HG03521 (cell line): ENCODE data around the gene OXNAD1.
"Not testable (repeated sequence)": the region's sequence is repeated elsewhere in the genome, so short reads cannot be mapped to it uniquely, and the experiment has no call there.

ENCODE experiments used
- ATAC-seq: cut with Tn5 transposase; IDR thresholded peaks from one replicate; pipeline ENCODE4 v1.9.1; 2021; ENCODE audit warnings: mild to moderate bottlenecking, moderate library complexity; ENCODE audit not compliant: unreplicated experiment

OXNAD1 gene

DNA sequence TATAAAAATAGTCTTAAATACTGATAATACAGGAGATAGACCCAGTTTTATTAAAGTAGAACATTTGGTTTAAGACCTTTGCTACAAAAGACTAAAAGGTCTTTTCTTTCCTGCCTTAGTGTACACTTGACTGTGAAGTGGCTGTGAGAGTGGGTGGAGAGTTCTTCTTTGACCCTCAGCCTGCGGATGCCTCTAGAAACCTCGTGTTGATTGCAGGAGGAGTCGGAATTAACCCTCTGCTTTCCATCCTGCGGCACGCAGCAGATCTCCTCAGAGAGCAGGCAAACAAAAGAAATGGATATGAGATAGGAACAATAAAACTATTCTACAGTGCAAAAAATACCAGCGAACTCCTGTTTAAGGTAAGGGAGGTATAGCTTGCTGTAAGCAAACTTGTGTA, 36.5 kb downstream of the OXNAD1 start:
- no peak for ATAC-seq

DNA sequence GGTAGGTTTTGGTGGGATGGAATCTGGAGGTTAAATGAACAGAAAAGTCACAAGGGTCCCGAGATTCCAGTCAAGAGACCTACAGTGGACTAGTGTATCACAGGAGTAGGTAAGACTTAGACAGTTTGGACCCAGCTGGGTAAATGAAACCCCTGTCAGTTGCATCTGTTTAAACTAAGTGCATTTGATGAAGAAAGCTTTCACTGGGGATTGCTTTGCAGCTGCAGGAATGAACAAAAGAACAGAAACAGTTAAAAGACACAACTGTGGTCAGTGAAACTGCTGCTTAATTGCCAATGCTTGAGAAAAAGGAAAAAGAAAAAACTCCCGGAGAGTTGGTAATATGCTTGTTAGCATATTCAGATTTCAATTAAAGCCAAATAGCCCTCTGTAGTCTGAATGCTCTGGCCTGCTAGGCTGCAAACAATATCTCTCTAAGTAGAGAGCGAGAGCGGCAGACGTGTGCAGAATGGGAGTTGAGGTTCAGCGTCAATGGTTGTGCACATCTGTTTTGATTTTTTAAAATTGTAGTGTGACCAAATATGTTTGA, 37.1 kb downstream of the OXNAD1 start:
- ATAC-seq: no peak

DNA sequence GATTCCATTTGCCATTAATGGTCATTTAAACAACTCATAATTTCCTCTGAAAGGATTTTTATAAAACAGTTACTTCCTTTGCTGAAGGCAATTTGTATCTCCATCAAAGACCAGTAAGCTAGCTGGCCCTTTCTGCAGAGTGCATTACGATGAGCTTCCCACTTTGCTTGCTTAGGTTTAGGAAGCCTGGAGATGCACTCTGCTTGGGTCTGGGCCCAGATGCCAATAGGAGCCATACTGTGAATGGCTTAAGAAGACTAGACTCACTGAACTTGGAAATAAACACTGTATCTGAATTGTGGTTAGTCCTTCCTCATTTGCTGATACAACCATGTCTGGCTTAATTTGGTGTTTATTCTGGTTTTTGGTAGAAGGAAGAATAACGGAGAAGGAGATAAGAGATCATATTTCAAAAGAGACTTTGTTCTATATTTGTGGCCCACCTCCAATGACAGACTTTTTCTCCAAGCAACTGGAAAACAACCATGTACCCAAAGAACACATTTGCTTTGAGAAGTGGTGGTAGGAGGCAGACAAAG, 38.1 kb downstream of the OXNAD1 start:
- ATAC-seq: no peak

DNA sequence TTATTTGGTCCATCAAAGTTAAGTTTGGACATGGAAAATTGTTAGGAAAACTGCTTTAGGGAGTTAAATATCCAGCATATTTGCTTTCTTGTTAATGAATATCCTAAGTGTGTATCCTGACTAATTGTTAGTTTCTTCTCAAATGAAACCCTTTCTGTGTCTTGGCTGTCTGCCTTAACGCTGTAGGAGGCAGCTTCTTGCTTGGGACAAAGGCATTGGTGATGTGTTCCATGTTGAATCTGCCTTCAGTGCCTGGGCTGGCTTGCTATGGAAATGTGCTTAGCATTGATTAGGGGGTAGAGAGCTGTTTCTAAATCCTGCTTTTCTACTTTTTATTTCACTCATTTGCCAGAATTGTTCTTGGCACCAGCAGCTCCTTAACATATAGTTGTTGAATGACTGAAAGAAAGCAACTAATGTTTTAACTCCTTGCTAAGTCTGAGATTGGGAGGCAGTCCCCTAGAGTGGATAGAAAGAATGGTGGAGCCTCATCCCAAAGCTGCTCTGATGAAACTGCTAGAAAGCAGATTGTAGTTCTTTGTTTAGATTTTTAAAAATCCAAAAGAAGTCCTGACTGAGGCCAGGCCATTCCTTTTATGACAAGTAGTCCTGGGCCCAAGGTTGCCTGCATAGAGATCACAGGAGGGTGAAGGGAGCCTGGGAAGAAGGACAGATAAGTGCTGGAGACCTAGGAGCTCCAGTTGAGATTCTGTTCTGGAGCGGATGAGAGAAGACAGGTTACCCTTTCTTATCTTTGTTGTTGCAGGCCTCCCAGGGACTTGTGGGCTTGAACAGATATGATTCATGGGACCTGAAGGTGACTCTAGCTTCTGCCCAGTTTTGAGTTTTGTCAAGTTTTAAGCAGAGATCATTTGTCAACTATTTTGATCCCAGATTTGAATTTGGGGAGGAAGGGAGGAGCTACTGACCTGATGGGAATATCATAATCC, 39.3 kb downstream of the OXNAD1 start:
- ATAC-seq: no peak

DNA sequence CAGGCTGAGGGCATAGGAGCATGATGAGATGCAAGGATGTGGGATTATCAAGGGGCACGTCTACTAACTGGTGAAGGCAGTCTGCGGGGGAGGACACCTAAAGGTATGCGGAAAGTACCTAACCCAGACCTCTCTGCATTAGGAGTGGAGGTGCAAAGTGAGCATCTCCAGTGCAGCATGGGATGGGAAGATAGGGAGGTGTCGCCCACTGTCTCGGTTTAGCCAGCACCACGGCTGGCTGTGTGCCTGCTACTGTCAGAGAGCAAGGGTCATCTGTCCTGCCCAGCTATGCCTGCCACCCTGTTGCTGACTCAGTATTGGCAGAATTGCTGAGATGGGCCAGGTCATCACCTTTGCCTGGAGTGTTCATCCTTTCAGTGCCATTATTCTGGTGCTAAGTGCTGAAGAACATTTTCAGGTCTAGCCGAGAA, 40.1 kb downstream of the OXNAD1 start:
- ATAC-seq: no peak

DNA sequence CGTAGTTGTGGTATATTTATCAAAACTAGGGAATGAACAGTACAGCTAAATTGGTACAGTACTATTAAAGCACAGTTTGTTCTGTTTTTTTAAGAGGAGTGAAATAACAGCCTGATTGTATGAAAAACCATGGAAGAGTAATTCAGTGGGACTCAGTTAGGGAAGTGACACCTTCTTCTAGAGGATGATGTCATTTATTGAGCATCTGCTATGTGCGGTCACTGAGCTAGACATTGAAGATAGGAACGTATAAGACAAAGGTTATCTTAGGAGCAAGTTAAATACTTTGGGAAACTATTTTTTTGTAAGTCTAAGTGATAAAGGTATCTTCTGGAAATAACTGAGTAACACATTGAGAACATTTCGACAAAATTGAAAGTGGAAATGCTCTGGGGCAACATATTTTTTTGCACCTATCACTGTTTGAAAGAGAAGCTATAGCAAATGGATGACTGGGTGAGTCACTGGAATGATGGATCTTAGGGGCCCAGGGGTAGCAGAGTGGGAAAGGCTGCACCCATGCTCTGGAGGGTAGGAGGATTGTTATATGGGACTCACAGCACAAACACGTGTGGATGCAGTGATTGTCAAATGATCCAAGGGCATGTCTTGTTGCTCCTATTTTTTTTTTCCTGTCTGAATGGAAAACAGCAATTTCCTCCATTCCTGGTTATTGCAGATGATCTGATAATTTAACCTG, 43.0 kb downstream of the OXNAD1 start:
- ATAC-seq: no peak

DNA sequence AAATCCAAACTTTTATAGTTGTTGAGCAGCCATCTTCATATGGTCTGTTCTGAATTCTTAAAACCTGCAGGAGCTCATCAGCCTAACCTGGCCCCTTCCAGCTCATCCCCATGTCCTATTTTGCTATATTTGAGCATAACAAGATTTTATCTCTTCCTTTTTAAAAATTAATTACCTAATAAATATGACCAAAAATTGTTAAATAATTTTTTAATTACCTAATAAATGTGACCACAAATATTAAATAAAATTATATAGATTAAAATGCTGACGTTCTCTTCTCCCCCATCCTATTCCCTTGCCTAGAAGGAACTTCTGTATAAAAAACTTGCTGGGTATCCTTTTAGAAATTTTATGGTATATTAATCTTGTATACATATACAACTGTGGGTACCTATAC, 43.7 kb downstream of the OXNAD1 start:
- no peak for ATAC-seq

DNA sequence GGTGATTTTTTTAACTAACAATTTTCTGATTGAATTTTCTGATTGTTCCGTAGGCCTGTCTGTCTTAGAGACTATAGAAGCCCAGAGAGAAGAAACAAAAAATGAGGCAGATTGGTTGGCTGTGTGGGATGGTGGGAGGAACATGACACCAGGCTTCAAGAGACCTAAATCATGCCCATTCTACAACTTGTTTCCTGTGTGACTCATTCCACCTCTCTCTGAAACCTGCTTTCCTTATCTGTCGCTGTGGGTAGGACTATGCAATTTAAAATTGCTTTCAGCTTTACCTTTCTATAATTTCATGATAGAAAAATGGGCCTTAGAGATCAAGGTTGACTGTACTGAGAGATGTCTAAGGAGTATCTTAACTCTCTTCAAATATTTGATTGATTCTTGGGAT, 44.5 kb downstream of the OXNAD1 start:
- ATAC-seq: peak; percentile 81

DNA sequence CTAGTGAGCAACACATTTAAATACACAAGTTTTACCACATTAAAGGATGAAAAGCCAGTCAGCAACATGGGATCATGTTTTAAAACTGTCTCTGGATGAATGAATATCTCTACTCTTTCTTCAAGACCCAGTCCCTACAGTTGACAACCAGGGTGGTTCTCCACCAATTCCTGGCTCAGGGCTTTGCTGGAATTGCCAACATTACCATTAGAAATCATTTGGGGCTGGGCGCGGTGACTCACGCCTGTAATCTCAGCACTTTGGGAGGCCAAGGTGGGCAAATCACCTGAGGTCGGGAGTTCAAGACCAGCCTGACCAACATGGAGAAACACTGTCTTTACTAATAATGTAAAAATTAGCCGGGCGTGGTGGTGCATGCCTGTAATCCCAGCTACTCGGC, 45.5 kb downstream of the OXNAD1 start:
- ATAC-seq: not testable (repeated sequence)

DNA sequence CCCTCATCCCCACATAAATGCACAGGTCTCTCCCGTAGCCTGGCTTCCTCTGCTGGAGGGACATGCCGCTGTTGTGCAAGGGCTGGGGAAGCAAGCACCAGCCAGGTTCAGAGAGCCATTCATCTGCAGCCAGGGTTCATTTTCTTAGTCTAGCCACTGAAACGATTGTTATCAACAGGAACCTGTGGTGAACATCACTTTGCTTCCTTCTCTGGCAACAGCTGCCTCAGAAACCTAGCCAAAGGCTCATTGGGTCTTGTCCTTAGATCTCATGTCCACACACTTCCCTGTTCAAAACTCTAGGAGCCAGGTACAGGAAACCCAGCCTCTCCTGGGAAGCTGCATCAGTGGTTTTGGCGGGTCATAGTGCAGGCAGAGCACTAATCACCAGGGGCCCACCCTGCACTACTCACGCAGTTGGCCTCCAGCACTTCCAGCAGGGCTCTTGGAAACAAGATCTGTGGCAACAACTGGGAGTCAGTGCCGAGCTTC, 47.0 kb downstream of the OXNAD1 start:
- ATAC-seq: peak; percentile 58

DNA sequence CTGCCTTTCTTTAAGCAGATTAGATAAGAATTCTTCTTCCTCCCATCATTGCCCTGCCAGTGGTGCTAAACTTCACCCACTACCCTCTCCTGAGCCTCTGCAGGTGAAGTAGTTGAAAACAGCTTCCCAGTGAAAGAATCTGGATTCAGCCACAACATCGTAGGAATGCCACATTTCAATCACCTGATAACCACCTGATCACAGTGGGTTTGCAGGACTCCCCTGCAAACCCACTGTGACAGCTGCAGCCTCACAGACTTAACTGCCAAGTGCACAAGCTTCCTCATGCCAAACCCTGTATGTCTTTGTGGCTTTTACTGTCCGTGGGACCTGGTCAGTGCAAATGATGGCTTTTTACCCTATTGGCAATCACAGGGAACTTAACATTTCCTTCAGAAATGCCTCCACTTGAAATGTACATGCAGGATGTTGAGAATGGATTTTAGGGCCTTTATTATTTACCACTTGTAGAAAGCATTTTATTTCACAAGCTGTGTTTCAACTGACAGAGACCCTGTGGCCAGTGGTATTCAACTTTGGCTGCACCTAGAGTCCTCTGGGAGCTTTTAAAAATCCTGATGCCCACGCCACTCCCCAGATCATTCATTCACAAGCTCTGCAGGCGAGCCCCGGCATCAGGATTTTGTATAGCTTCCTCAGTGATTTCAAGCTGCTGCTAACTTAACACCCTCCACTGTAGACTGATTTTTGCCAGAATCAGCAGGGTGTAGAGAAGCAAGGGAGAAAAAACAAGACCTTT, 49.1 kb downstream of the OXNAD1 start:
- no peak for ATAC-seq

DNA sequence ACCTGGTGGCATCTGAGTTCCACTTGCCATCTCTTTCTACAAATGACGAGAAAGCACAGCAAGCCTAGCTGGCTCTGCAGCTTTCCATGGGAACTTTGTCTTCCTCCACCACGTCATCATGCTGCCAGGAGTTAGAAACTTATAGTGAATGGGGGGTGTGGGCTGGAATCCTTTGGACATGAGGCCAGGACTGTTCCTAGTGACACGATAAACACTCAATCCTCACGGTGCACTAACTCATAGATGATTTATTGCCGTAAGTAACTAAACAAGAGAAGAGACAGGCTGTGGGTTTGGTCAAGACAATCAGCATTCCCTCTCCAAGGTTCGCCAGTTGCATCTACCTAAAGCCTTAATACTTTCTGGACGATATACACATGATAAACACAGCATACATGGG, 50.6 kb downstream of the OXNAD1 start:
- ATAC-seq: no peak

DNA sequence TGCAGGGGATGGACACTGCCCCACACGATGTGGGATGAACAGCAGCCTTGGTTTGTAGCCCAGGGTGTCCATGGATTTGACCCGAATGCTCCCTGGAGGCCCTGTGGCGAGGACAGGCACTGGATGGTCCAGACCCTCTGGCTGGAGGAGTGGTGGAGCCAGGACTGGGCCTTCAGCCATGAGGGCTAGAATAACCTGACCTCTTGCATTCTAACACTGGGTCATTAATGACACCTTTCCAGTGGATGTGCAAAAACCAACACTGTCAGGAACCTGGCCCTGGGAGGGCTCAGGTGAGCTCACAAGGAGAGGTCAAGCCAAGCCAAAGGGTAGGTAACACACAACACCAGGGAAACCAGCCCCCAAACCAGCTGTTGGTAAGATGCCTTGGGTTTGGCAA, 51.4 kb downstream of the OXNAD1 start:
- no peak for ATAC-seq

DNA sequence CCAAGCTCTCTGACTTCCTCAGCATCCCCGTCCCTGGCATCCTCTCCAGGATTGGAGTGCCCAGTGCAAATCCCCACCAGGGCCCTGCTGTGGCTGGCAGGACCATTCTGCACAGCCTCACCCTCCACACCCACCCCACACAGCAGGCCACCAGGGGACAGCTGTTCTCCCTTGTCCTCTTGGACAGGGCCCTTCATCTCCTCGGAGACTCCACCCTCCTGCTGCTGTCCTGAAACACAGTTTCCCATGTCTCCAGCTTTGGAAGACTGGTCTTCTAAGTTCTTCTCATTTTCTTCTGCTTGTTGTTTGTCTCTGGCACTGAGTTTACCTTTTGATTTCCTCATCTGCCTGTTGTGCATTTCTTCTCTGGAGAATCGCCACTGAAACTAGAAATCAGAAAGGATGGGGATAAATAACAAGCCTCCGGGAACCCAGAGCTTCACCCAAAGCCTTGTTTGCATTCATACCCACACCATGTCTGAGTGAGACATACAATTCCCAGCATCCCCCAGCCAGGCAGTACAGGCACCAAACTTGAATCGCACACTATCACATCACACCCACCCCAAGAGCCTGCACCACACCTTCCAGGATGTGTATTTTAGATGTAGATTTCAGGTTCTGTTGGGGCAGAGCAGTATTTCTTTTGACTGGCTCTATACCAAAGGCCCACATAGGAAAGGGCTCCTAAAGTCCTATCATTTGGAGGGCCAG, 52.0 kb downstream of the OXNAD1 start:
- ATAC-seq: no peak

DNA sequence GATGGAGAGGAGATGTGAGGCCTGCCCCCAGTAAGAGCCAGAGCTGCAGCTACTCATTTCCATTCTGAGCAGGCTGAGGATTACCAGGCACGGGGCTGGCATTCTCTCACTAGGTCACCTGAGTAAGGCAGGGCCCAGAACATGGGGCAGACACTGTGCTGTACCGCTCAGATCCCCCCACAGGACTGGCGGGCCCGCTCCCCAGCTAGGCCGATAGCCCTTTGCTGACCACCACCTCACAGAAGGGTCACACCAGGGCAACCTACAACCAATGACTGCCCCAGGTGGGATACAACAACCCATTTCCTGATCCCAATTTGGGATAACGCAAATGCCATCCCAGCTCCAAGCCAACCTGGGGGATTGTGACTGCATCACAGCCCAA, 52.5 kb downstream of the OXNAD1 start:
- ATAC-seq: no peak

DNA sequence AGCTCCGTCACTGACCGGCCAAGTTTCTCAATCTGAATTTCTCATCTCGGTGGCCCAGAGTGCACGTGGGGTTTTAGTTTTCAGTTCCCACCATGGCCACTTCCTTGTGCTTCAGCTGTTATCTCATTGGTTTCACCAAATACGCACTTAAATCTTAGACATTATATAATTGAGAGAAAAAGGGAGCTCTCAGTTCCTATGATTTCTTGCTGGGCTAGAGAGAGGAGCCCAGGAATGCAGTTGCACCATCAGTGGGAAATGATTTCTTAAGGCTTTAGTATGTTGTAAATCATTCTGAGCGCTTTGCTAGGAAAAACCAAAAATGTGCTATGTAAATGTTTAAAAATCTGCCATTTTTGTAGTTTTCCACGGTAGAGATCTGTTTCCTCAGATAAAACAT, 53.2 kb downstream of the OXNAD1 start:
- no peak for ATAC-seq

DNA sequence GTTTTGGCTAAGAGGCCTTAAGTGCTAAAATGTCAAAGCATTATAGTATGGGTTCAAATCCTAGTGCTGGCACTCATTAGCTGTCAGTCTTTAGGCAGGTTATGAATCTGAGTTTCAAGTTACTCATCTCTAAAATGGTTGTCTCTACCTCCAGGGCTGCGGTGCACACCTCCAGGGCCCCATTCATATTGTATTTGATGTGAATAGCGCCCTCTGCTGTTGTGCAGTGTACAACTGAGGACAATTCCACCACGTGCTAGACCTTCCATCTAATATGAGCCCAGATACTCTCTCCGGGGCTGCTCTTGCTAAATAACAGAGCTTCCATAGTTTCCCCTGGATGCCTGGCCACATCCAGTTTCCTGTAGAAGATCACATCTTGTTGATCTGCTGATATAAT, 54.3 kb downstream of the OXNAD1 start:
- no peak for ATAC-seq

DNA sequence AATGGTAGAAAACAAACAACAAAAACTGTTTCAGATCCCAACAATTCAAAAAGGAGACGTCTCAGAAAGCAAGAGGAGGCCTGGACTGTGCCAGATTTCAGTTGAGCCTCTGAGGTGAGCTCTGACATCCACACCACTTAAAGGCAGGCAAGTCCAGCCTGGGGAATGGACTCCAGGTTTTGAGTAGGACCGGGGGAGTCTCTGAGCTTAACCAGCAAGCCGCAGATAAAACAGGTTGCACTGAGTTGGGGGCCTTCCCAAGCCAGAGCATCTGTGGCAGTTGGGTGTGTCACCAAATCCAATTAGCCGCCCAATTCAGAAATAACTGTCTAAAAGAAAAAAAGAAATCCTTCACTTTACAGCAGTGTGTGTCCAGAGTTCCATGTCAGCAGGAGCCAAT, 54.7 kb downstream of the OXNAD1 start:
- no peak for ATAC-seq

DNA sequence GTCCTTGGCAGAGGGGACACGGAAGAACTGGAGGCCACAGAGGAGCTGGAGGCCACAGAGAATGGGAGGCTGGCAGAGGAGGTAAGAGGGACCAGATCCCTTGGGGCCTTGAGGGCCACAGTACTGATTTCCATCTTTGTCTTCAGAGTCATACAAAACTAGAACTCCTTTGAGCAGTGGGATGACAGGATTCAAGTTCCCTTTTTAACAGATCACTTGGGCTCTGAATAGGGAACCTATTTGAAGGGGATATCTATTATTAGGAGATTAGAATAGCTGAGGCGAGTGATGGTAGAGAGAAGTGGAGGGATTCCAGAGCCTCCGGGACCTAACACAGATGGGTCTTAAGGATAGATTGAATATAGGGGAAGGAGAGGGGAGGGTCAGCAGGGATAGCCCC, 55.7 kb downstream of the OXNAD1 start:
- no peak for ATAC-seq

DNA sequence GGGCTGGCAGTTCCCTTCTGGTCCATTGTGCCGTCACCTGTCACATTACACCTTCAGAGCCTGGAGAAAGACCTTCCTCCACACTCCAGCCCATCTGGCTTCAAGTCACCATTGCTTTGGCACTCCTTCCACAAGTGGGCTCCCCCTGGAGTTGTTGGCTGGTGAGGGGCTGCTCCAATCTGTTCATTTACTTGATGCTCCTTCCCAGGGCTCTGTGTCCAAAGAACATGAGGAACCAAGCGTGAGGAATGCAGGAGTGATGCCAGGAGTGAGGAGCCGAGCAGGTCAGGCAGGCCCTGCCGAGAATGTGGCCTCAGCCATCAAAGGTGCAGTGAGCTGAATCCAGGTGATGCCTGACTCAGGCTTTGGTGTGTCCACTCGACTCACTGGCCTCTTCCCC, 57.2 kb downstream of the OXNAD1 start:
- ATAC-seq: no peak
